ENCODE data around the gene NR1D1.

The NR1D1 gene

DNA sequence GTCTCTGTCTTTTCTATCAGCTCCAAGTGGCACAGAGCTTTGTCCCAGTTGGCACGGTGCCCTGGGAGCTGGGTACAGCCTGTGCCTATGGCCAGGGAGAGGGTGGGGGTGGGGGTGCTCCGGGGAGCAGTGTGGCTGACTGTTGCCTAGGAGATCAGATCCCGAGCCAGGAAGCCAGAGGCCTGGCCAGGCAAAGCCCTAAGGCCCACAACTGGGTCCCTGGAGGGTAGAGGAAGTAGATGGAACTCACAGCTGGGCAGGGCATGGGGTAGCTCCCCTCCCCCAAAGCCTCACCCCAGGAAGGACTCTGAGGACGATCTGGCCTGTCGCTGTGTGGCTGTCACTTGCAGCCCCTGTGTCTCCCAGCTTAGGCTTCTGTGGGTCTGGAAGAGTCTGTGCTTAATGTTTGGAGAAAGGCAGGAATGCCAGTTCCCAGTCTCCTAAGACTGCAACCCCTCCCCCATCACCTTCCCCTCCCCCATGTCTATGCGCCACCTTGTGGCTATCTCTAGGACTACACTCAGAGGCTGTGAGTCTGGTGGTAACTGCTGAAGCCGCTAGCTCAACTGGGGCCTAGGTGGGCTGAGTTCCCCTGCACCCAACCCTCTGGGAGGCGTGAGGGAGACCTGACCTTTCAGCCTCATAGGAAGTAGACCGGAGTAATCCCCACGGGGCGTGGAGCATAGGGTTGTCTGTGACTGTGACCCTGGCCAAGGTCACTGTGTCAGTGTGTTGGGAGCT lies 25.0 kb downstream of the NR1D1 start:
- H3K36me3 ChIP-seq (ENCODE audit: control insufficient read depth, low read length), result no peaks in the 10 kb centered on the region
- no peaks in the 10 kb centered on the region for H3K9me3 ChIP-seq (ENCODE audit: control insufficient read depth, insufficient read depth, low read length)
- no peaks in the 10 kb centered on the region for H3F3A ChIP-seq (ENCODE audit: control insufficient read depth, insufficient read depth)
- TF ChIP-seq, protein P1, sequence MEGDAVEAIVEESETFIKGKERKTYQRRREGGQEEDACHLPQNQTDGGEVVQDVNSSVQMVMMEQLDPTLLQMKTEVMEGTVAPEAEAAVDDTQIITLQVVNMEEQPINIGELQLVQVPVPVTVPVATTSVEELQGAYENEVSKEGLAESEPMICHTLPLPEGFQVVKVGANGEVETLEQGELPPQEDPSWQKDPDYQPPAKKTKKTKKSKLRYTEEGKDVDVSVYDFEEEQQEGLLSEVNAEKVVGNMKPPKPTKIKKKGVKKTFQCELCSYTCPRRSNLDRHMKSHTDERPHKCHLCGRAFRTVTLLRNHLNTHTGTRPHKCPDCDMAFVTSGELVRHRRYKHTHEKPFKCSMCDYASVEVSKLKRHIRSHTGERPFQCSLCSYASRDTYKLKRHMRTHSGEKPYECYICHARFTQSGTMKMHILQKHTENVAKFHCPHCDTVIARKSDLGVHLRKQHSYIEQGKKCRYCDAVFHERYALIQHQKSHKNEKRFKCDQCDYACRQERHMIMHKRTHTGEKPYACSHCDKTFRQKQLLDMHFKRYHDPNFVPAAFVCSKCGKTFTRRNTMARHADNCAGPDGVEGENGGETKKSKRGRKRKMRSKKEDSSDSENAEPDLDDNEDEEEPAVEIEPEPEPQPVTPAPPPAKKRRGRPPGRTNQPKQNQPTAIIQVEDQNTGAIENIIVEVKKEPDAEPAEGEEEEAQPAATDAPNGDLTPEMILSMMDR (IDR thresholded peaks at IDR 0.05; ENCODE audit: low read depth, low read length, poor library complexity, severe bottlenecking), result peak; percentile 99
- no peak for TF ChIP-seq EZH2phosphoT487 (IDR thresholded peaks at IDR 0.05; ENCODE audit: borderline replicate concordance, low read length)
- H4K20me1 ChIP-seq (ENCODE audit: control insufficient read depth, insufficient read depth, low read depth, low read length), result no peaks in the 10 kb centered on the region
- H3K4me3 ChIP-seq (ENCODE audit: low read length), result peak overlapping the region; percentile 36
- H3K79me2 ChIP-seq (ENCODE audit: control insufficient read depth, low read length), result no peaks in the 10 kb centered on the region
- H3K4me2 ChIP-seq (ENCODE audit: low read length), result peak overlapping the region; percentile 57
- H3K27me3 ChIP-seq (ENCODE audit: control insufficient read depth, low read length), result no peaks in the 10 kb centered on the region
- peaks cover 25% of the 10 kb centered on the region for H3K4me1 ChIP-seq (ENCODE audit: control insufficient read depth, low read length)
- no peaks in the 10 kb centered on the region for H3K9me2 ChIP-seq (replicated peaks; ENCODE audit: control insufficient read depth, low read length)
- H3K27ac ChIP-seq (ENCODE audit: low read depth, low read length), result no peak overlapping the region

DNA sequence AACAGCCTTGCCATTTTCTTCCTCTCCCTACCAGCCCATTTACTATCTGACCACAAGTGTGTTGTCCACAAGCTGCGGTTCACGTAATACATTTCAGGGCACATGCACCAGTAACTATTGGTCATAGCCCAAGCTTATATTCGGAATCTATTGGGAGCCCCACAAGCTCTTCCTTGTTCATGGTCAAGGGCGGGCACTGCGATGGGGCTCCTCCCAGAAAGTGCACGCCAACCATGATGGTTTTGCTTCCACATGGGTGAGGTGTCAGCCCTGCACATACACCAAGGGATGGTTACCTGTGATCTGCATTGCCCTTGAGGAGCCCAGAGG lies 25.6 kb downstream of the NR1D1 start:
- no peaks in the 10 kb centered on the region for H3K27me3 ChIP-seq (ENCODE audit: control insufficient read depth, low read length)
- TF ChIP-seq EZH2phosphoT487 (IDR thresholded peaks at IDR 0.05; ENCODE audit: borderline replicate concordance, low read length), result no peak
- TF ChIP-seq, protein P1 (IDR thresholded peaks at IDR 0.05; ENCODE audit: low read depth, low read length, poor library complexity, severe bottlenecking), result no peak
- no peaks in the 10 kb centered on the region for H4K20me1 ChIP-seq (ENCODE audit: control insufficient read depth, insufficient read depth, low read depth, low read length)
- no peaks in the 10 kb centered on the region for H3K79me2 ChIP-seq (ENCODE audit: control insufficient read depth, low read length)
- H3K9me2 ChIP-seq (replicated peaks; ENCODE audit: control insufficient read depth, low read length), result no peaks in the 10 kb centered on the region
- no peaks in the 10 kb centered on the region for H3K36me3 ChIP-seq (ENCODE audit: control insufficient read depth, low read length)
- H3K4me2 ChIP-seq (ENCODE audit: low read length), result peak overlapping the region; percentile 57
- H3F3A ChIP-seq (ENCODE audit: control insufficient read depth, insufficient read depth), result no peaks in the 10 kb centered on the region
- no peak overlapping the region for H3K4me3 ChIP-seq (ENCODE audit: low read length)
- H3K4me1 ChIP-seq (ENCODE audit: control insufficient read depth, low read length), result peaks cover 30% of the 10 kb centered on the region
- no peak overlapping the region for H3K27ac ChIP-seq (ENCODE audit: low read depth, low read length)
- no peaks in the 10 kb centered on the region for H3K9me3 ChIP-seq (ENCODE audit: control insufficient read depth, insufficient read depth, low read length)

DNA sequence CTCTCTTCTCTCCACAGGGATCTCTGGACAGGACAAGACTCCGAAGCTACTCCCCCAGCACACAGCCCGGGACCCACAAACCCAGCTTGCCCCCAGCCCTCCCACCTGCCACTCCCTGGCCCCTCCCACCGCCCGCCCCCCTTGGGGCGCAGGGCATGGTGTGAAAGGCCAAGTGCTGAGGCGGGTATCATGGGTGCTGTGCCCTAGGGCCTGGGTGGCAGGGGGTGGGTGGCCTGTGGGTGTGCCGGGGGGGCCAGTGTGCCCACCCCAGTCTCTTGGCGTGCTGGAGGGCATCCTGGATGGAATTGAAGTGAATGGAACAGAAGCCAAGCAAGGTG lies 26.2 kb downstream of the NR1D1 start:
- Histone ChIP-seq H3K4me2 (ENCODE audit: low read length) (no peak overlapping the region), H3K27me3 (ENCODE audit: control insufficient read depth, low read length) (no peaks in the 10 kb centered on the region), H3K4me3 (ENCODE audit: low read length) (no peak overlapping the region), H3K27ac (ENCODE audit: low read depth, low read length) (no peak overlapping the region), H3K79me2 (ENCODE audit: control insufficient read depth, low read length) (no peaks in the 10 kb centered on the region), H3K4me1 (ENCODE audit: control insufficient read depth, low read length) (peaks cover 37% of the 10 kb centered on the region), H3K9me2 (replicated peaks; ENCODE audit: control insufficient read depth, low read length) (no peaks in the 10 kb centered on the region), H3F3A (ENCODE audit: control insufficient read depth, insufficient read depth) (no peaks in the 10 kb centered on the region), H3K36me3 (ENCODE audit: control insufficient read depth, low read length) (no peaks in the 10 kb centered on the region), H4K20me1 (ENCODE audit: control insufficient read depth, insufficient read depth, low read depth, low read length) (no peaks in the 10 kb centered on the region), H3K9me3 (ENCODE audit: control insufficient read depth, insufficient read depth, low read length) (no peaks in the 10 kb centered on the region)
- TF ChIP-seq, protein P1 (IDR thresholded peaks at IDR 0.05; ENCODE audit: low read depth, low read length, poor library complexity, severe bottlenecking), result no peak
- no peak for TF ChIP-seq EZH2phosphoT487 (IDR thresholded peaks at IDR 0.05; ENCODE audit: borderline replicate concordance, low read length)

Data from DOHH2 (cell line).